Sciatic nerve (tissue), 2 donors: ENCODE measurements around the gene CNTN4. TPM values are rescaled to one million over a fixed set of nuclear protein-coding genes. Genes with fewer than 3 reads are reported as not detected.

Source experiments
- ATAC-seq: fragments of 200-7000 bp; cut with Tn5 transposase; one replicate; pipeline ENCODE4 v1.9.1; 2020; ENCODE audit warnings: mild to moderate bottlenecking, moderate library complexity
- DNase-seq: peaks from one replicate; pipeline ENCODE4 v3.0.0-alpha.2; 2020; ENCODE audit warnings: low spot score
- intact Hi-C: fragments of 100-400 bp; cut with DNase I; formaldehyde crosslinking; loops from one replicate; pipeline ENCODE4 v1.14.2; 2022
- total RNA-seq: library from RNA; stranded (reverse); fragmentation: NEBNext Ultra II Directional; extraction: Animal tissue kit (Norgen Biotek cat#: 25700); gene quantifications from one replicate; pipeline ENCODE4 v1.2.1, GENCODE V29; 2021
- donor health status: DM: no; HTN: no; CAD: no.
- donor health status: DM: no; HTN: no; CAD: no.

CNTN4 gene
- total RNA-seq, 1 donor from 2014 or later = 80.0 TPM

GRCh38 chr3:2628117-2628516 lies 529.5 kb downstream of the CNTN4 start:
- no peak for ATAC-seq
- intact Hi-C loops = no loop called here
- no peak for DNase-seq

- no peak for ATAC-seq
- intact Hi-C loops = no loop called here
- no peak for DNase-seq
Observed at GRCh38 chr3:2635511-2635910, 536.8 kb downstream of the CNTN4 start.

DNA sequence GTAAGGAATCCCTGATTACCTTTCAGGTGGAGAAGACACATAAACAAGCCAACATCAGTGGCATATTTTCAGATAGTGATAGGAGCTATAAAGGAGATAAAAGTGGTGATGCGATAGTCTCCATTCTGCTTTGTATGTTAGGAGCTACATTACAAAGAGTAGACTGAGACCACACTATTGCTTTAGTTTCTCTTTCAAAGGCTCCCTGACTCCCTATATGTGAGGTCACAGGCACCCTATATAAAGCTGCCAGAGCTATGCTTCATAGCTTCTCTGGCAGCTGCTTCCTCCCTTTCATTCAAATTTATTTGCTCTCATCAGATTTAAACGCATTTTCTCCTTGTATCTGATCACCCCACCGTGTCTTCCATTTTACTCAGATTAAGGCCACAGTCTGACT lies 544.9 kb downstream of the CNTN4 start:
- intact Hi-C loops = no loop called here
- ATAC-seq (no peak), DNase-seq (no peak)

DNA sequence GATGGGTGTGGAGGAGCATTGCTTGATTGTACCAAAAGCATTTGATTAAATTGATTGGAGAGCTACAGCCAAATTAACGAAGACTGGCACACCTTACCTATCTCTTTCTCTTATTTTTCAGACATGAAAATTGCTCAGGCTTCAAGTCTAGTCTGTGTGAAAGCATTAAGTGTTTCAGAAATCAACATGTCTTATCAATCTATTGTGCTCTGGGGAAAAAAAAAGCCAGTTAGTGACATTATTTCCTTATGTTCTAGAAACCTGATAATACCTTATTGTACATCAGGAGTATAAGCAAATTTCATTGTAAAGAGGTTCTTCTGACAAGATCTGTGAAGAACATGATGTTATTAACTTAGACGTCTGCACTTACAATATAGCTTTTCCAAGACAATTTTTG lies 546.3 kb downstream of the CNTN4 start:
- intact Hi-C loops = no loop called here
- no peak for DNase-seq
- no peak for ATAC-seq

DNA sequence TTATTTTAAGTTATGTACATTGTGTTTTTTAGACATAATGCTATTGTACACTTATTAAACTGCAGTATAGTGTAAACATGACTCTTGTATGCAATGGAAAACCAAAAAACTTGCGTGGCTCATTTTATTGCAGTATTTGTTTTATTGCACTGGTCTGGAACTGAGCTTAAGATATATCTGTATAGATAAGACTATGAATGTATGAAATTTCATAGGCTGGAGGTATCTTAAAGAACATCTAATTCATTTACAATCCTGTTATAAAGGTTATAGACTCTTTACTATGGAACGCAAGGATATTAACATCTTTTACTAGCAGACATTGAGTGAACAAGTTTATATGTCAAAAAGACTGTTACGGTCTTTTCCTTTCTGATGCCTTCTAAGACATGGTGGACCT lies 552.1 kb downstream of the CNTN4 start:
- intact Hi-C loops = no loop called here
- no peak for DNase-seq
- no peak for ATAC-seq

GRCh38 chr3:2652386-2652785 lies 553.7 kb downstream of the CNTN4 start:
- no peak for DNase-seq
- no peak for ATAC-seq
- intact Hi-C loops = no loop called here

DNA sequence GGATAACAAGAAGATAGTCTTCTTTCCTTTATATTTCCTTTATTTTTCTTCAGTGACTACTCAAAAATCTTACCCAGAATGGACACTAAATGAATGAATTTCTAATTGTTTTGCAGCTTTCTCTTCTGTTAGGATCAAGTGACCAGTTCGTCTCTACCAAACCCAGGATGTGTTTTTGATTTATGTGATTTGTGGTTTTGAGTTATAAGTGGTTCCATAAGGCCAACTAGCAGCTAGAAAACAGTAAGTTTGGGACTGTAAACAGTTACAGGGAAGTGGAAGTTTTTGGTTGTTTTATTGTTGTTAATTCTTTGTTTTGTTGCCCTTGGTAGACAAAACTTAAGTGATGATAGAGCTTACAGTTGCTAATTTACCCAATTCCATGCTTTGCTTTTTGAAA lies 555.0 kb downstream of the CNTN4 start:
- no peak for ATAC-seq
- intact Hi-C loops = no loop called here
- no peak for DNase-seq

GRCh38 chr3:2655229-2655701 lies 556.6 kb downstream of the CNTN4 start:
- no peak for DNase-seq
- ATAC-seq = no peak
- intact Hi-C loops = no loop called here

- ATAC-seq (no peak), DNase-seq (no peak)
- intact Hi-C loops = no loop called here
Observed at GRCh38 chr3:2656806-2657777, 558.4 kb downstream of the CNTN4 start.

DNA sequence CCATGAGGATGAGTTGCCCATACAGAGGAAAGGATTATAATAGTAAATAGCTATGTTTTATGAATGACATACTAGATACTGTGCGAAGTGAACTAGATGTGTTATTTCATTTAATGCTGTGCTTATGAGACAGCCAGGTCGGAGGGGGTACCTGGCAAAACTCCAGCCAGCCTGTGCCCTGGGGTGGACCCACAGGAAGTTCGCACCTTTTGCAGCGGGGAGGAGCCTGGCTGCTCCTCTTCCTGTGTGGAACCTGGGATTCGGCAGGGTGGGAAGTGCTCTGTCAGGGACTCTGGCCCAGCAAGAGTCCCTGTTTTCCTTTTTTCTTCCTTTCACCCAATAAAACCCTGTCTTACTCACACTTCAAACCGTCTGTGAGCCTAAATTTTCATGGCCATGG lies 559.3 kb downstream of the CNTN4 start:
- no peak for ATAC-seq
- DNase-seq = no peak
- intact Hi-C loops = no loop called here

DNA sequence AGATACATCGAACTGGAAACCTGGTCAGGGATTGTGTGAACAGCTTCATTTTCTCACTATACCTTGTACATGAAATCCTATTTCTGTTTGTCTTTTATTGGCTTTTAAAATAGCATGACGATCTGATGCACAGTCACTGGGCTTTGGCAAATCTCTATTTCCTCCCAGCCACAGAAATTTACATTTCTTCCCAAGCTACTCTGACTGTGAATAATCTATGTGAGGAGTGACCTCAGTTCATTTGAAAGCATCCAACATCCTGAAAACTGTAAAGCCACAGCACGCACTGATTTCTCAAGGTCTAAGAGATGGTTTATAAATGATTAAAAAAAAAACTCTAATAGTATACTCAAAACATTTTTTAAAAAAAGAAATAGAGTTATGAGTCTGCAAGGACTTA lies 561.2 kb downstream of the CNTN4 start:
- ATAC-seq = no peak
- no peak for DNase-seq
- intact Hi-C loops = no loop called here

GRCh38 chr3:2661078-2661477 lies 562.4 kb downstream of the CNTN4 start:
- DNase-seq (no peak), ATAC-seq (no peak)
- intact Hi-C loops = no loop called here

GRCh38 chr3:2677501-2677900 lies 578.8 kb downstream of the CNTN4 start:
- no peak for DNase-seq
- intact Hi-C loops = no loop called here
- no peak for ATAC-seq

GRCh38 chr3:2680236-2680635 lies 581.6 kb downstream of the CNTN4 start:
- intact Hi-C loops = no loop called here
- no peak for ATAC-seq

GRCh38 chr3:2684046-2684445 lies 585.4 kb downstream of the CNTN4 start:
- intact Hi-C loops = no loop called here
- ATAC-seq = no peak
- no peak for DNase-seq

More at GRCh38 chr3:2680236-2680635, 581.6 kb downstream of the CNTN4 start:
- no peak for DNase-seq

- DNase-seq (no peak), ATAC-seq (no peak)
- intact Hi-C loops = no loop called here
Observed at GRCh38 chr3:2686816-2687502, 588.3 kb downstream of the CNTN4 start.

DNA sequence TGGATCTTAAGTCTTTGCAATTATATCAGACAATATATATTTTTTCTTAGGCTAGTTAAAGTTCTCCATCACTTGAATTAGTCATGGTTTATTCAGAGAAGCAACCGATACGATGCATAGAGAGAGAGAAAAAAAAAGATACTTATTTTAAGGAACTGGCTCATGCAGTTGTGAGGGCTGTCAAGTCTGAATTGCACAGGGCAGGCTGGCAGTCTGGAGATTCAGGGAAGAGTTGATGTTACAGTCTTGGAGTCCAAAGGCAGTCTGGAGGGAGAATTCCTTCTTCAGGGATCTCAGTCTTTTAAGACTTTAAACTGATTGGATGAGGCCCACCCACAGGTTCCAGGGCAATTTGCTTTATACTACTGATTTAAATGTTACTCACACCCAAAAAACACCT lies 598.9 kb downstream of the CNTN4 start:
- ATAC-seq (no peak), DNase-seq (no peak)
- intact Hi-C loops = no loop called here

- ATAC-seq = no peak
- DNase-seq = no peak
- intact Hi-C loops = no loop called here
Observed at GRCh38 chr3:2701471-2701870, 602.8 kb downstream of the CNTN4 start.

GRCh38 chr3:2706144-2706835 lies 607.6 kb downstream of the CNTN4 start:
- intact Hi-C loops = no loop called here

GRCh38 chr3:2706836-2707210 lies 608.2 kb downstream of the CNTN4 start:
- DNase-seq (no peak), ATAC-seq (no peak)
- intact Hi-C loops = no loop called here

More at GRCh38 chr3:2706144-2706835, 607.6 kb downstream of the CNTN4 start:
- ATAC-seq = no peak
- no peak for DNase-seq
